HG02571 (cell line): ENCODE results near the gene FBXL2.
"Not testable (repeated sequence)": the region's sequence is repeated elsewhere in the genome, so short reads cannot be mapped to it uniquely, and the experiment has no call there.

Experiments
- ATAC-seq: cut with Tn5 transposase; IDR thresholded peaks from one replicate; pipeline ENCODE4 v1.9.1; 2021; ENCODE audit warnings: mild to moderate bottlenecking, moderate library complexity; ENCODE audit not compliant: unreplicated experiment

FBXL2 gene

DNA sequence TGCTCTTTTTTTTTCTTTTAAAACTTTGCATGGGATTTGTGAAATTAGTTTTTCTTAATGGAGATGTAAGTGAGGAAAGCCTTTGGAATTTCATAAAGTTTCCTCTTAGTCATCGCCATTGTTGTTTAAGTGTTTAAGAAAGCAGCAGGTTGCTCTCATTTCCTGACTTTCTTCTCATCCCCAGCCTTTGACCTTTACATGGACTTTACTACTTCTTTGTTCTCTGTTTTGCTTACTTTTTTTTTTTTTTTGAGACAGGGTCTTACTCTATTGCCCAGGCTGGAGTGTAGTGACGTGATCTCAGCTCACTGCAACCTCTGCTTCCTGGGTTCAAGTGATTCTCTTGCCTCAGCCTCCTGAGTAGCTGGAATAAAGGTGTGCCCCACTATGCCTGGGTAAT, 38.6 kb downstream of the FBXL2 start:
- ATAC-seq = no peak

DNA sequence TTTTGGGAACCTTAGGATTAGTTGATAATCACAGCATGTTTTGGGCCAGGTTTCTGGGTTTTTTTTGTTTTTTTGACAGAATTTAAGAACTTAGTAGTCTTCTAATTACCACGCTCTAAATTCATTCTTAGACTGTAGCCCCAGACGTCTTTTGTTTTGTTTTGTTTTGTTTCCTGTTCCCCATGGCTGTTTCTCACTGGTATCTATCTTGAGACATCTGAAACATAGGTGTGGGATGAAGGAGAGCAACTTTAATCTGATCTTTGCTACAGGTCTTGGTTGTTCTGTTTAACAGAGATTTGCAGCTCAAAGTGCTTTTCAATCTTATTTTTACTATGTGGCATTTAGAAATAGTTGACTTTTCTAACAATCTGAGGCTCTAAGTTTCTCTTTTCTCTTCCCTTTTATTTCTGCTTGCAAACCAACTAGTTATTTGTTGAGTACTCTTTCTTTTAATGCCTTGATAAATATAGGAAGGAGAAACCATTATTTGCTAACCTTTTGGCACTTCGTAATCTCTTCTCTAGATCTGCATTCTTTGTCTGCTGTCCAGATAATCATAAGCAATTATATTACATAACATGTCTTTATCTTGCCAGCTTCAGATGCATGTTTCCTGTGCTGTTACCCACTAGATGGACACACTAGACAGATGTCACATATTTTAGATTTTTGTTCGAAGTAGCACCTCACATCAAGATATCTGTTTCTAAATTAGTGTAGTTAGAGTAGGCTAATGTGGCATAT, 40.9 kb downstream of the FBXL2 start:
- ATAC-seq = no peak

DNA sequence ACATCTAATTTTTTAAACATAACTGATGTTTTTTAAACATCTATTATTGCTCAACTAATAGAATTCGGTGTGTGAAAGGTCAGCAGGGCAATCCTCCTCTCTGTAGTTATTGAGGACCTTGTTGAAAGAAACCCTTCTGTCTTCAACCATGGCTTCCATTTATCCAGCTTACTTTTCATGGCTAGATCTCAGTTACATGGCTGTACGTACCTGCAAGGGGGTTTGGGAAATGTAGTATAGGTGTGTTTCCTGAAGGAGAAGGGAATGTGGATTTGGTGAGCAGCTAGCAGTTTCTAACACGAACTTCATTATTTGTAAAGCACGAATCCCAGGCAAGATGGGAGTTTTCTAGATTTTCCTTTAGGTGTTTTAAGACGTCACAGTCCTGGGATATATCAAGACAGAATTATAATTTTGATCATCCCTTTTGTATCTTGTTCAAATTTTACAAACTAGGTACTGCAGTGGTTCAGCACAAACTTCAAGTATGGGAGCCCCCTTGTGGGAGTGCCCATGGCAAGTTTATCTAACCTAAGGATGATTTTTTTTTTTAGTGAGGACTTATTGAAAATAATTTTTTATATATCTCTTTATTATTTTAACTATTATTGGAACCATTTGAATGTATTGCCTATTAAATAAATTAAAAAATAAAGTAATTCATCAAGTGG, 41.6 kb downstream of the FBXL2 start:
- ATAC-seq = no peak

DNA sequence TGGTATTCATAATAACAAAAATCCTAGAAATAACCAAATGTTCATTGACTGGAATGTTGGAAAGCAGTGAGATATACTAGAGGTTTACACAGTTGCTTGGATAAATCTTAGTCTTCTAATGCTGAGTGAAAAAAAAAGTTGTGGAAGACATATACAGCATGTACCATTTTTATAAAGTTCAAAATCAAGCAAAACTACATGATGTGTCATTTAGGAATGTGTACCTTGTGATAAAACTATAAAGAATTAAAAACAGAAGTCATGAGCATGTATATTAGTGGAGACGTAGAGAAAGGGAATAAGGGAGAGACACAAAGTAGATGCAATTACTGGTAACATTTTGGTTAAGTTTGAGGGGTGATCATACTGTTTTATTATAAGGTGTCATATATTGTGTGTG, 45.2 kb downstream of the FBXL2 start:
- ATAC-seq = no peak

DNA sequence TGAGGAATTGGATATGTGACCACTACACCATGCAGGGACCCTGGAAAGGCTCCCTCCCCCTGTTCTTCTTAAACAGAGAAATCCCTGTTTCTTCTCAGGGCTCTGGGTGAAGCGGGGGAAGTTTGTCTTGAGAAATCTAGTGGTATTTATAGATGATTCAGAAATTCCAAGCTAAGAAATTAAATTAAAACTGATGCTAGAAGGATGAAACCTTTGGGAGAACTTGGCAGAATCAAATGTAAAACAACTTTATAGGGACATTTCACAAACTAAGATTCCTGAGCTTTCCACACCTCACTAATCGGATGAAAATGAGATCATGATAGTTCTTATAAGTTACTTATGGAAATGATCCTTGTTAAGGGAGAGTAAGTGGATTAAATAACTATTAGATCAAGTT, 54.2 kb downstream of the FBXL2 start:
- no peak for ATAC-seq

DNA sequence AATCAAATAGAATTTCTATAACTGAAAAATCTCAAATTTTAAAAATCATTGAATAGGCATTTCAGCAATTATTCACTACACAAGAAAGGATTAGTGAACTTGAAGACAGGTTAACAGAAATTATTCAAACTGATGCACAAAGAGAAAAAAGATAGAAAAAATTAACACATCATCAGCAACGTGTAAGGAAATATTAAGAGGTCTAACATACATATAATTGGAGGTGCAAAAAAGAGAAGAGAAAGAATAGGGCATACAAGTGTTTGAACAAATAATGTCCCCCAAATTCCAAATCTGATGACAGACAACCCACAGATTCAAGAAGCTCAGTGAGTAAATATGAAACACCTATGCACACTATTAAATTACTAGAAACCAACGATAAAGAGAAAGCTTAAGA, 57.1 kb downstream of the FBXL2 start:
- no peak for ATAC-seq

DNA sequence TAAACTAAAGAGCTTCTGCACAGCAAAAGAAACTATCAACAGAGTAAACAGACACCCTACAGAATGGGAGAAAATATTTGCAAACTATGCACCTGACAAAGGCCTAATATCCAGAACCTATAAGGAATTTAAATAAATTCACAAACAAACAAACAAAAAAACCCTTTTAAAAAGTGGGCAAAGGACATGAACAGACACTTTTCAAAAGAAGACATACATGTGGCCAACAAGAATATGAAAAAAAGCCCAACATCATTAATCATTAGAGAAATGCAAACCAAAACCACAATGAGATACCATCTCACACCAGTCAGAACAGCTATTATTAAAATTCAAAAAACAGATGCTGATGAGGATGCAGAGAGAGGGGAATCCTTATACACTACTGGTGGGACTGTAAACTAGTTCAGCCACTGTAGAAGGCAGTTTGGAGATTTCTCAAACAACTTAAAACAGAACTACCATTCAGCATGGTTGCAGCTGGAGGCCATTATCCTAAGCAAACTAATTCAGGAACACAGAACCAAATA, 61.8 kb downstream of the FBXL2 start:
- ATAC-seq = not testable (repeated sequence)

DNA sequence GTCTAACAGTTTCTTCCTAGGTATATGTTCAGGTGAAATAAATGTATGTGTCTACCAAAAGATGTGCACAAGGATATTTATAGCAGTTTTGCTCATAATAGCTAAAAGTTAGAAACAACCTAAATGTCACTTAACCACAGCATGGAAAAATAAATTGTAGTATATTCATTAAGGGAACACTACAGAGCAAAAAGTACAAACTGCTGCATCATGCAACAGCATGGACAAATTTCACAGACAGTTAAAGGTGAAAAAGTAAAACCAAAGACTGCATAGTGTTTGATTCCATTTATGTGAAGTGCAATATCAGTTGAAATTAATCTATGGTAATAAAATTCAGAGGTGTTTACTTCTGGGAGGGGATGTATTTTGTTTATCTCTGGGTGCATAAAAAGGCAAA, 62.5 kb downstream of the FBXL2 start:
- no peak for ATAC-seq

DNA sequence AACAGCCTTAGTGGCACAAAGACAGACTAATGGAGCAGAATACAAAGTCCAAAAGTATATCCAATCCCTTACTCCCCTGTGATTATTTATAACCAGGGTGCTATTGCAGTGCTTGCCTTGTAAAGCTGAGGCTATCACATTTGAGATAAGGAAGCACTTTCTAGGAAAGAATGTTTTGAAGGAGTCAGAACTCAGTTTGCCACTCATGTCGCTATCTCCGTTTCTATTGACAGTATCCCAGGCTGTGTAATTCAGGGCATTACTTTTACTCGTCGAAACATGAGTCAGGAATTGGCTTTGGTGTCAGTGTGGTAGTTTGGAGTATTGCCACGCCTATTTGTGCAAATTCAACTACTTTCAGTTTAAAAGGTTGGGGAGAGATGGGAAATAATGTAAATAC, 78.4 kb downstream of the FBXL2 start:
- ATAC-seq = no peak

DNA sequence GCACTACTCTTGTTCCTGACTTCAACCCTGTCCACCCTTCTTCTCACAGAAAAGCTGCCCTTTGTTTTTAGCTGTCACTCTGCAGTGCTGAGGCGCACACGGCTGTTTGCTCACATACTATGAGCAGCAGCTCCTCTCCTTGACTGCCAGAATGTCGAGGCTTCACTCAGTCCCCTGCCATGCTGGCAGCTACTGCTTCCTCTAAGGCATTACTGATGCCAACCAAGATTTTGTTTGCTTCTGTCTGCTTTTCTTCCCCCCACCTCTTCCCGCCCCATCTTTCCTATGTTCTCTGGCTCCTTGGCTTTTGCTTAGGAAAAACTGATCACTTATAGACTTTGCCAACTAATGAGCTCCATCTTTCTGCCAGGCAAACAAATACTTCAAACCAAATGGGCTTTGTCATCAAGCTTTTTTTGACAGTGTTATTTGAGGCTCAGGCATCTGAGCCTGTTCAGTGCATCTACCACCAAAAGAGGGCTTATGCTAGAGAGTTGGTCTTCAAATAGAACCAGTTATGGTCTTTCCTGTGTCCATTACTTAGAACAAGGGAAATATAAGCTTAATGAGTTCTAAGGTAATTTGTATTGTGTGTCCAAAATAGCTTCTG, 81.0 kb downstream of the FBXL2 start:
- ATAC-seq = no peak

DNA sequence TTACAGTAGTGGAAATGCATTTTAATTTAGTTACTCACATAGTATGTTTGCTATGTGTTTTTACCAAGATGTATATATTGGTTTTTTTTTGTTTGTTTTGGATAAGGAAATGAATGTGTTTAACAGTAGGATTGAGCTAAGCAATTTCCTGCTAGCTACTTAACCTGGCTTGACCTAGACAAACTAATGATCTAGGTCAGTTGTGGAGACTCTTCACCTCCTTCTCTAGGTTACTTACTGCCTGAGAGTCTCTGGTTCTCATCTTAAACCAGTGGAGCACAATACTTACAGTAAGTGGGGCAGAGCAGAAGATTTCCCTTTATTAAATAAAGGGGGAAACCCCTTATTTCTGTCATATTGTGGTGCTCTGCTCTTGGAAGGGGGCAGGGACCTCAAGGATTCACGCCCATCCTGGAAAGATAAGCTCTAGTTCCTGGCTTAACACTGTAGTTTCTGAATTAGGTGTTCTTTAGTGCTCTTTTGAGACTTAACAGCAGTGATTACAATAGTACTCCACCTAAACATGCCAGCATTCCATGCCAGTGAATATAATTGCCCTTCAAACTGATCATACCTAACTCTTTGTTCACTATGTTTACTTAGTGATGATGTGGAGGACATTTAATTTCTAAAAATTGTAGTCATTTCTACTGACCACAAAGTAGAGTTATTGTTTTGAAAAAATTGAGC, 83.0 kb downstream of the FBXL2 start:
- ATAC-seq = no peak

DNA sequence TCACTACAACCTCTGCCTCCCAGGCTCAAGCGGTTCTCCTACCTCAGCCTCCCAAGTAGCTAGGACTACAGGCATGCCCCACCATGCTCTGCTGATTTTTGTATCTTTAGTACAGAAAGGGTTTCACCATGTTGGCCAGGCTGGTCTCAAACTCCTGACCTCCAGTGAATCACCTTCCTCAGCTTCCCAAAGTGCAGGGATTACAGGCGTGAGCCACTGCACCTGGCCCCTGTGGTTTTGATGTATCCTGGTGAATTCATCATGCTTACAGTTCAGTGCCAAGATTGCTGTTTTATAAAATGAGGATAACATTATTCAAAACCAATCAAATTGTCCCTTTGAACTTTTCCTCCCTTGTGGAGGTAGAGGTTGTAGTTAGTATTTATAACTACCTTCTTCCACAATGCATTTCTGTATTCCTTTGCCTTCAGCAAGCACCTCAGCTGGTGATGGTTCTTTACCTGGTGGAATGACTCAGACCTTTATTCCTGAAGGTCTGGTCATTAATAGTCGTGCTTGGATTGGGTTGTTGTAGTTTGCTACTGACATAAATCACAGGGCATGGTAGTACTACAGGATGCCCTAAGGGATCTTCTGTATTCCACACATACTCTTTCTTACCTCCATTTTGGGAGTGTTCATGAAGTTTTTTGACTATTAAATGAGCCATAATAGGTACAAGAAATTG, 86.0 kb downstream of the FBXL2 start:
- ATAC-seq = no peak

DNA sequence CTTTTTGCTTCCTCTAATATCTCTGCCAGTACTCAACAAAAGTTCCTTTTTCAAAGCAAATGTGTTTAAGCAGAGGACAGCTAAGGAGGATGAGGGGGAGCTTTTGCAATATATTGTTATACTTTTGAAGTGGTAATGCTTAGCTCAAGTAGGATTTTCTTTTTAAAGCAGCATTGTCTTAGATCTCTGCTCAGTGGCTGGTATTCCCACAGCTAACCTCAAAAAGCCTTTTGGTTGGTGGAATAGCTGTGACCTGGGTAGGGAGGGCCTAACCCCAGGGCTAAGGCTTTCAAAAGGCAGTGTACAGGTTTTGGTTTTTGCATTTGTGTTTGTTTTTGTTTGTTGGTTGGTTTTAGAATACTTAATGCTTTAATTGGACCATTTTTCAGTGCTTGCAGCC, 86.8 kb downstream of the FBXL2 start:
- ATAC-seq = no peak

DNA sequence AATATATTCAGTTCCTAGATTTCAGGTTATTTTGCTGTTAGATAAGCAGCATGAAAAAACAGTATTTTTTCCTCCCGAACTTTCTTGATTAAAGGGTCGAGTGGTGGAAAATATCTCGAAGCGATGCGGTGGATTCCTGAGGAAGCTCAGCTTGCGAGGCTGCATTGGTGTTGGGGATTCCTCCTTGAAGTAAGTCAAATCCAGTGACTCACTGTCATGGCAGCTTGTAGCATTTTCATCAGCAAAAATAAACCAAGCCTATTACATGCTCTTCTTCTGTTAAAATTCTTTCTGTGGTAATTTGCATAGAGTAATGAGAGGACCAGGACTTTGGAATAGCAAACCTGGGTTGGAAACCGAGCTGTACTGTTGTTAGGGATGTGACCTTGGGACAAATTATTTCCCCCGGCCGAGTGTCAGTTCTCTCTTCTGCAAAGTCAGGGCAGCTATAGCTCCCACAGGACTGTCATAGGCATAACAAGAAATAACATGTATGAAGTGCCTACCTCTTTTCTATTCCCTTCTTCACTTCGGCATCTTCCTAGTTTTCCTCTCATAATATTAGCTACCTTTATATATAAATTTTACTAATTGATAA, 87.4 kb downstream of the FBXL2 start:
- no peak for ATAC-seq

DNA sequence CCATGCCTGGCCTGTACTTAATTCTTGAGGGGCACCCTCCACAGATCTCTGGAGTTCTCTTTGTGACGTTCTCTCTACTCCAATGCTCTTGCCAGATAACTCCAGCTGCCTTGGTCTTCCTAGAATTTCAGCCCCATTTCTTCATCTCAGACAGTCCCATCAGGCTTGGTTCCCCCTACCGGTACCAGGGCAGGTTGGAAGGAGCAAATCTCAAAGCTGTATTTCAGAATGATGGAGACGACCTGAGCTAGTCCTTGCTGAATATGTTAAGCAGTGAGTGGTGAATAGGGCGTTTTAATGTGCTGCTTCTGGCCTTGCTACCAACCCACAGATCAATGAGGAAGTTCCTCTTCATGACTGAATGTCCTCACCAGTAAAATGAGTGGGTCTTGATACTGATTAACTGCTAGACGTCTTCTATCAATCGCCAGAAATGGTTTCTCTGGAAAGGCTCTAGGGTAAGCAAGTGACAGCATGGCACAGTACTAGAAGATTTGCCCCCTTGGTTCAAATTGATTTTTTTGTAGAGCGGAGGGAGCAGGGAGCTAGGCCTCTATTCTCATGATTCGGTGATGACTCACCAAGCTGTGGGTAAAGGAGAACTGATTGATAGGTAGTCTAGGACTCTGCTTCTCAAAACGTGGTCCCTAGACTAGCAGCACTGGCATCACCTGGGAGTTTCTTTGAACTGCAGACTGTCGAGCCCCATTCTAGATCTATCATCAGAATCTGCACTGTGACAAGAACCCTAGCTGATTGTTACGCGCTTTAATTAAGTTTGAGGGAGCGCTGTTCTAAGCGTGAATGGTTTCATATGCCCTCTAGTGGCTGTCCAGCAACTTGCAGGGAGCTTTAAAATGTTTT, 95.2 kb downstream of the FBXL2 start:
- ATAC-seq = no peak

DNA sequence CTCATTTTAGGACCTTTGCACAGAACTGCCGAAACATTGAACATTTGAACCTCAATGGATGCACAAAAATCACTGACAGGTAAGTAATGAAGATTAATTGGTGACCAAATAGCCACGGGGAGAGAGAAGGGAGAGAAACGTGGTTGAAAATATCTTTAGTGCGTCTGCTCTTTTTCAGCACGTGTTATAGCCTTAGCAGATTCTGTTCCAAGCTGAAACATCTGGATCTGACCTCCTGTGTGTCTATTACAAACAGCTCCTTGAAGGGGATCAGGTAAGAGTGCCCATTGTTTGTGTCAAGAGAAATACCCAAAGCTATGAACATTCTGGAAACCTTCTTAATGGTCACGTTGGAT, 95.8 kb downstream of the FBXL2 start:
- no peak for ATAC-seq

DNA sequence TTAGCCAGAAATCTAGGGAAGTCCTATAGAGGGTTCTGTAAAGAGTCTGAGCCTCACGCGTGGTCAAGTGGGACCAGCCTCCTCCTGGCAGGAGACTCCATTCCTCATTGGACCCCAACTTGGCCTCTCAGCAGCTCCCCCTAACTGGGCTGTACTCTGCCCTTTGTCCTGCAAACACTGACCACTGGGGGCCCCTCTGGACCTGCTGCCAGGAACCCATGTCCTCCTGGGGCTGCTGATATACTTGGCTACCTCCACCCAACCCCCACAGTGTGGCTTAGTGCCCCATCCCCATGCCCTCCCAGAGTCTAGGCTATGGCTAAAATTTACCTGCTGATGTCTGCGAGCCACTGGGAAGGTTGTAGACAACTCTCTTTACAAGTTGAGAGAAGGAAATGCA, 100.2 kb downstream of the FBXL2 start:
- no peak for ATAC-seq

DNA sequence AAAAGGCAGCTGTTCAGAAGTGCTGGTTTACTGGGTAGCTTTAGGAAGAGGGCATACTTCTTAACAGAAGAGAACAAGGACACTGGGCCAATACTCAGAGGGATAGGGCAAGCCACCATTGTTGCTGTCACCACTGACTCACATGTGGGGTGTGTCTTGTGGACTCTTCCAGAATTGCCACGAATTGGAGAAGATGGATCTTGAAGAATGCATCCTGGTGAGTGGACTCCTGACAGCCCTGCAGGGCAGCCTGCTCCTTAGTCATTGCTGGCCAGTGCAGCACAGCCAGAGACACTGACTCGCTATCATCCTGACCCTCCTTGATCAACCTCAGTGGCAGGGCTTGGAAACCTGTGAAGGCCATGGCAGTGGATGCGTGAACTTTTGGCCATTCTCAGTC, 100.7 kb downstream of the FBXL2 start:
- ATAC-seq = no peak

DNA sequence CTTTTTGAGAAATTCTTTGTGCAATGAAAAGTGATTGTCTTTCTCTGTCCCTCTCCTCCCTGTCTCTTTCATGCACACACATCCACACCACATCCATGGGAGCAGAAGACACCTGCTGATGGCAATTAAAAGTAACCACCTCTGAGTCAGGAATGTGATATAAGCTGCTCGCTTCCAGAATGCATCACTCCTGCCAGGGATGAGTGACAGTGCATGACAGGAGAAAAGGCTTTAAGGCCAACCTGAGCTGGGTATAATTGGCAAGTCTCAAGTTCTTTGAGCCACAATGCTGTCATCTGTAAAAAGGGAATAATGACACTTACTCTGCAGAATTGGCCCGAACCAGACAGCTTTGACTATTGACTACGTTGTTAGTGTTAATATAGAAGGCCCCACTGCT, 103.4 kb downstream of the FBXL2 start:
- ATAC-seq = no peak

DNA sequence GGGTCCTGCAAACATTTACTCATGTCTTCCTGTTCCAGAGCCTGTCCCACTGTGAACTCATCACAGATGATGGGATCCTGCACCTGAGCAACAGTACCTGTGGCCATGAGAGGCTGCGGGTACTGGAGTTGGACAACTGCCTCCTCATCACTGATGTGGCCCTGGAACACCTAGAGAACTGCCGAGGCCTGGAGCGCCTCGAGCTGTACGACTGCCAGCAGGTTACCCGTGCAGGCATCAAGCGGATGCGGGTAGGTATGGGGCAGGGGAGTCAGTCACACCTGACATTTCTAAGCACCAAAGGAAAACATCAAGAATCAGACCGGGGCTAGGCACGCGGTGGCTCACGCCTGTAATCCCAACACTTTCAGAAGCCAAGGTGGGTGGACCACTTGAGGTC, 106.7 kb downstream of the FBXL2 start:
- ATAC-seq = no peak
